CD4-positive, alpha-beta T cell treated with Interleukin-1 beta for 1 hour (primary cell): ENCODE data around the gene LYSMD2.
"Not testable (repeated sequence)": the region's sequence is repeated elsewhere in the genome, so short reads cannot be mapped to it uniquely, and the experiment has no call there.

Experiments used
- DNase-seq, 2 donors: peaks; one replicate each; pipeline ENCODE4 v3.0.0-alpha.2; 2020 to 2022

The LYSMD2 gene

DNA sequence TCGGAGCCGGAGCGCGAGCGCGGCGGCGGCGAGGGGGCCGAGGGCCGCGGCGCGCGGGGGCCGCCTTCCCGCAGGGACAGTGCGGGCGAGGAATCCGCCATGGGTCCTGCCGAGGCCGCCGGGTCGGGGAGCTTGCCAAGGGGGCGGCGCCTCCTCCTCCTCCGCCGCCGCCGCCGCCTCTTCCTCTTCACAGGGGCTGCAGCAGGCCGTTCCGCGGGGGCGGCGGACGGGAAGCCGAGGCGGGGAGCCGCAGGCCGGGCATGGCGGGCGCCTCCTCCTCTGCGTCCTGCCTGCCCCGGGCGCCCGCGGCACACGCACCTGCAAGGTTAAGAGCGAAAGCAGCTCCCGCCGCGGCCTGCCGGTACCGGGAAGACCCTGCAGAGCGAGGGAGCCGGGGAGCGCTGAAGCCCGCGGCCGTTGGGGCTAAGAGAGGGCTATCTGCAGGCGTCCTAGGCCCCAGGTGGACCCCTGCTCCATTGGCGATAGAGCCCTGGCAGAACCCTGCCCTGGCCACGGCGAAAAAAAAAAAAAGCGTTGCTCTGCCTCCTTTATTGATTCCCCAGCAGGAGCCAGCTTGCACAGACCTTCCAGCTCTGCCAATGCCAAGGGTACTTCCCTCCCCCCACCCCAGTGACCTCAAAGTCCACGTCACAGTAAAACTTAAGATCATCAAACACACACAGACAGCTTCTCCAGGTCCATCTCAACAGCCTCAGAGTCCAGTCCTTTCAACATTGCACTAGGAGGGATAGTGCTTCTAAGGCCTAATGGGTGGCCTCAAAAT, at the start of gene LYSMD2:
Gene LYSMD2 (minus strand): TSS at position 134 of the 784 bp plus-strand sequence. CDS start 33 bp downstream, at position 101.
- peak; percentile 64 to 67 for DNase-seq

DNA sequence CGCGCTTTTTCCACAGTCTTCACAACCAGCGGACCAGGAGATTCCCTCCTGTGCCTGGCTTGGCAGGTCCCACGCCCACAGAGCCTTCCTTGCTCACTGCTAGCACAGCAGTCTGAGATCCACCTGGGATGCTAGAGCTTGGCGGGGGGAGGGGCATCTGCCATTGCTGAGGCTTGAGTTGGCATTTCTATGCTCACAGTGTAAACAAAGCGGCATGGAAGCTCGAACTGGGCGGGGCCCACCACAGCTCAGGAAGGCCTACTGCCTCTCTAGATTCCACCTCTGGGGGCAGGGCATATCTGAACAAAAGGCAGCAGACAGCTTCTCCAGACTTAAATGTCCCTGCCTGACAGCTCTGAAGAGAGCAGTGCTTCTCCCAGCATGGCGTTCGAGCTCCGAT, 49.7 kb upstream of the LYSMD2 start:
- DNase-seq = not testable (repeated sequence)

- no peak for DNase-seq
Measured at GRCh38 chr15:51783967-51784366, 46.5 kb upstream of the LYSMD2 start.

GRCh38 chr15:51782357-51782896, 45.0 kb upstream of the LYSMD2 start:
- DNase-seq = no peak

GRCh38 chr15:51781506-51781905, 44.1 kb upstream of the LYSMD2 start:
- DNase-seq = no peak

DNA sequence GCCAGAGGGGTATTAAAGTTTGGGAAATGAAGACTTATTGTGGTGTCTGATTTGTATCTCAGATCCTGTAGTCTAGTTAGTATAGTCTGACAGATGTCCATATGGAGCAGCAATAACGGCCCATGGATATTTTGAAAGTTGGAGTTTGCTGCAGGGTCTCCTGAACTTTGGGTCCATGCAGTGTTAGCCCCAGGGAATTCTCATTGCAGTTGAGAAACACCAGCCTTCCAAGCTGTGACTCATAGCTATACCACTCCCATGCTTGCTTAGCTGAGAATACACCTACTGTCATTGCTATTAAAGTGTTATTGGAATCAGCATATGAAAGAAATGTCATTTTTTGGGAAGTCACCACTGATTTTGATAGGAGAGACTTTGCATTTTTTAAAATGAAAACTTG, 43.2 kb upstream of the LYSMD2 start:
- DNase-seq = no peak

DNA sequence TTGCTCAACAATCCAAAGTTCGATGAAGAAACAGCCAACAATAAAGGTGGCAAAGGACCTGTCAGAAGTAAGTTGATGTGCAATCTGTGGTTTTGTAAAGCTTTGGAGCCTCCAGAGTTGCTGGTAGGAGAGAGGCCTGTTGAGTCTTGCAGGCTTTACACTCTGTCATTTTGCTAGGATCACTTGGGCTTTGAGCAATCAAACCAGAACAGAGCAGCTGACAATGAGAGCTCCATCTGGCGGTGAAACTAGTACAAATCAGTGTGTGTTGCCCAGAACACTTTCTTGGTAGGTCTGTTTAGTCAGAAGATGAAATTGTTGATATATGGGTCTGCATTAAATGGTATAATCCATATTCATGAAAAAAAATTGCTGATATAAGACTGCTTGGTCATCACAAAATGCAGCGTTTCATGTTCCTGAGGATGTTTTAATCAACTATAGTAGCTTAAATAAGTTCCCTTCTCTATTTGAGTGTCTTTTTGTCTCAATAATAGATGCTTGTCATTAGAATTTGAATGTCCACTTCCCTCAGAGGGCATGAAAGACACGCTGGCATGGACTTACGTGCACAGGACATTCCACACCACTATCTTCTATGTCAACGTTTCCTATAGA, 39.6 kb upstream of the LYSMD2 start:
- DNase-seq = peak; percentile 63 to 75

GRCh38 chr15:51775967-51776816, 38.7 kb upstream of the LYSMD2 start:
- DNase-seq = peak; percentile 42 to 63

DNA sequence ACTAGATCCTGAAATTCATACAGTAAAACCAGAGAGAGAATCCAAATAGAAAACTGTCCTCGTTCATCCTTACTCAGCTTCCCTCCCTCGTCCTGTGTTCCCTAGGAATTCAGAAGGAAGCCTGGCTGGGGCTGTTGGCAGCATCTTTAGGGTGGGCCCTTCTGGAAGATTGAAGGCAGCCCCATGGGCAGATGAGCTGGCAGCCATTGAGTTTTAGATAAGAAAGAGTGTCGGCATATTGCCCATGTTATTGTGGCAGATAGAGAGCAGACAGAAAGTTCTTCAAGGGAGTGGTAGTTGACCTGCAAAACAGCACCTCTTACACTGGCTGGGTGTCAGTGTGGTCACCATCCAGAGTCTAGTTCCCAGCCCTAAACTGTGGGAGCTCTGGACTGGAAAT, 37.5 kb upstream of the LYSMD2 start:
- no peak for DNase-seq

GRCh38 chr15:51771773-51772172, 34.3 kb upstream of the LYSMD2 start:
- DNase-seq = no peak

GRCh38 chr15:51770902-51771301, 33.4 kb upstream of the LYSMD2 start:
- DNase-seq = no peak

- peak in 1 of 2 donors; percentile 20 for DNase-seq
Measured at GRCh38 chr15:51768018-51768417, 30.6 kb upstream of the LYSMD2 start.

DNA sequence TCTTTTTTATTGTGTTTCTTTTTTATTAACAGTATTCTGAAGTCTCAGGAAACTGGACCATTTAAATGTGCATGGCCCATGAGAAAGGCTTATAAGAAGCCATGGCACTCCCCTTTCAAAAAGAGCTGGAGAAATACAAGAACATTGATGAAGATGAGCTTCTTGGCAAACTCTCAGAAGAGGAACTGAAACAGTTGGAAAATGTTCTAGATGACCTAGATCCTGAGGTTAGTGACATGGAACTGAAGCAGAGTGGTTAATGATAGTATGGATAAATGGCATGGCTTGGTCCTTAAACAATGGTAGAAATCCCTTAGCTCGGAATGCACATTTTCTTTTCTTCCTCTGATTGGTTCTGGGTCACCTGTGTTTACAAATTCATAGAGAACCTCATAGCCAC, 28.9 kb upstream of the LYSMD2 start:
- no peak for DNase-seq

GRCh38 chr15:51765751-51766150, 28.3 kb upstream of the LYSMD2 start:
- DNase-seq = no peak

GRCh38 chr15:51760805-51761204, 23.4 kb upstream of the LYSMD2 start:
- no peak for DNase-seq

DNA sequence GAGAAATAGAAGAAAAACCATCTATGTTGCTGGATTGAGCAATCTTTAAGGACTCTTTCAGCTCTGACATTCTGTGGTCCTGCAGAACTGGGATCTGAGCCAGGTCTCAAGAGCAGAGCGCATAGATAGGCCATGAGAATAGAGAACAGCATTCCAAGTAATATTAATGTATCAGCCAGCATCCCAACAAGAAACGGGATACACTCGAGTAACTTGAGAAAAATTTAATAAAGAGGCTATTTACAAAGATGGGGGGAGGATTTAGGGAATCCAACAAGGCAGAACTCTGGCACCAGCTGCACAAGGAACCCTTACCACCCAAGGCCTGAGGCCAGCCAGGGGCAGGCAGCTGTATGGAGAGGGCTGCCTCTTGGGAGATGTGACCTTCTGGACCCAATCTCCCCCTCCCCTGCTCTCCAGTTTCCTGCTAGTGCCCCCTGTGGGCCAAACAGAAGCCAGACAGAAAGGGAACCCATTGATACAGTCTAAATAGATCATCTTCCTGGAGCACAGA, 22.2 kb upstream of the LYSMD2 start:
- DNase-seq = no peak

- no peak for DNase-seq
Measured at GRCh38 chr15:51758645-51759044, 21.2 kb upstream of the LYSMD2 start.

DNA sequence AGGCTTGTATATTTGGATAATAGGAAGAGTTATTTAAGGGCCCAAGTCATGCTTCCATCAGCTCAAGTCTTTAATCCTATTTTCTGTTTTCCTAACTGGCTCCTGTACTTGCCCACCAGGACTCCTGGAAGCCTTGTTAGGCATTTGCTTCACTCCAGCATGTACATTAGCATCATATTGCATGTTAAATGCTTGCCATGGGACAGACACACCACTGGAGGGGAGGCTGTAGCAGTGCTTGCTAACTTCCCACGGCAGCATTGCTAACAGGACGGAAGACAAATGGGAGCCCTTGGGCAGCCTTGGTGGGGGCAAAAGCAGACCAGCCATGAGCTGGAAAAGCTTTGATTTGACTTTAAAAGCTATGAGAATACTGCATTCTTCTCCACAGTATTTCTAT, 20.0 kb upstream of the LYSMD2 start:
- no peak for DNase-seq

GRCh38 chr15:51756482-51756881, 19.0 kb upstream of the LYSMD2 start:
- DNase-seq = no peak

- no peak for DNase-seq
Measured at GRCh38 chr15:51755790-51756189, 18.3 kb upstream of the LYSMD2 start.

DNA sequence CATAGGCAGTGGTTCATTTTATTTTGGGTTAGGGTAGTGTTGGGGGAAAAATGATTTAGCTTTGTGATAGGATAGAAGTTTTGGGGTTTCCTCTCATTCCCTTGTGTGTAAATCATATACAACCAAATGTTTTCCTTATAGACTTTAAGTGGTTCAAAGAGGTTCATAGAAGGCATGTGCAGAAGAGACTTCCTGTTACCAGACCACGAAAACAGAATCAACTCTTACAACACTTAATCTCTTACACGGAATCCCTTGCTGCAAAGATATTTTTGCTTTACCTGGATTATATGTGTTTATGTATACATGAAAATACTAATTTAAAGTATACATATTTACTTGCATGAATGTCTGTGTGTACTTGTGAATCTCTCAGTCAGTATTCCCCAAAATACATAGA, 16.8 kb upstream of the LYSMD2 start:
- DNase-seq = no peak

GRCh38 chr15:51752888-51753287, 15.4 kb upstream of the LYSMD2 start:
- DNase-seq = no peak
